Raji (cell line): ENCODE data around the gene TRAP1.

Experiments used
- POLR2A ChIP-seq: IDR thresholded peaks from 2 replicates; pipeline ENCODE4 v1.6.1; 2011; ENCODE audit warnings: low read depth, low read length, control low read depth; ENCODE audit not compliant: insufficient read depth

Gene TRAP1

GRCh38 chr16:3672571-3673041 is 44.7 kb downstream of the TRAP1 start:
- TF ChIP-seq POLR2A: no peak

- no peak for TF ChIP-seq POLR2A
Measured at GRCh38 chr16:3671424-3671823, 45.9 kb downstream of the TRAP1 start.

- no peak for TF ChIP-seq POLR2A
Measured at GRCh38 chr16:3670711-3671110, 46.6 kb downstream of the TRAP1 start.

DNA sequence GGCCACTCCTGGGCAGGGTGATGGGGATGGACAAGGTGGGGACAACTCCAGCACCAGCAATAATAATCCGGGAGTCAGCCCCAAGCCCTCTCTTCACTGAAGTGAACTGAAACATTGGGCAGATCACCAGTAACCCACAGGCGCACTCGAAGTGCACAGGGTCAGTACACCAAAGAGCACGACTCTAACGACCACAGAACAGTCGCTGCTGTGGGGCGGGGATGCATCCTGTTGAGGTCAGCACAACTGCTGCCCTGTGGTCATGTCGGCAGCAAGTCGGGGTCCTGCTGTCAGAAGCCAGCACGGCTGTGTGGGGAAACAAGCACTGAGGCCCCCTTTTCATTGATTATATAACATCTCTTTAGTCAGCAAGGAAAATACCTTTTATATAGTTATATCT is 48.2 kb downstream of the TRAP1 start:
- no peak for TF ChIP-seq POLR2A

- no peak for TF ChIP-seq POLR2A
Measured at GRCh38 chr16:3668626-3669025, 48.7 kb downstream of the TRAP1 start.

DNA sequence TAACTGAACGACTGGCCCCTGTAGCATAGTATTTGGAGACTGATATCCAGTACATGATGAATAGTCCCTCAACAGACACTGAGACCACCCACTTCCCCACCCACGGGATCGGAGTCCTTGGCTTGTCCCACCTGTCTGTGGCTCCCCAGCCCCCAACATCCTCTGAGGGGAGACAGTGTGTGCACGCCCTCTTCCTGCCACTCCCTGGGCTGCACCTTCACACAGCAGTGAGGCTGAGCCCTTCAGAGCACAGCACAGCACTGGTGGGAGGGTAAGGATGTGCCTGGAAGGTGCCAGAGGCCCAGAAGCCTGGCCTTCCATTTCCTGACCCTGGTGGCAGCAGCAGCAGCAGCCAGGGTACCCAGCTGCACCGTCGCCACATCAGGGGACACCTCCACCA is 51.8 kb downstream of the TRAP1 start:
- TF ChIP-seq POLR2A: no peak

GRCh38 chr16:3664187-3664896 is 53.0 kb downstream of the TRAP1 start:
- no peak for TF ChIP-seq POLR2A

- TF ChIP-seq POLR2A: no peak
Measured at GRCh38 chr16:3662601-3663000, 54.7 kb downstream of the TRAP1 start.

DNA sequence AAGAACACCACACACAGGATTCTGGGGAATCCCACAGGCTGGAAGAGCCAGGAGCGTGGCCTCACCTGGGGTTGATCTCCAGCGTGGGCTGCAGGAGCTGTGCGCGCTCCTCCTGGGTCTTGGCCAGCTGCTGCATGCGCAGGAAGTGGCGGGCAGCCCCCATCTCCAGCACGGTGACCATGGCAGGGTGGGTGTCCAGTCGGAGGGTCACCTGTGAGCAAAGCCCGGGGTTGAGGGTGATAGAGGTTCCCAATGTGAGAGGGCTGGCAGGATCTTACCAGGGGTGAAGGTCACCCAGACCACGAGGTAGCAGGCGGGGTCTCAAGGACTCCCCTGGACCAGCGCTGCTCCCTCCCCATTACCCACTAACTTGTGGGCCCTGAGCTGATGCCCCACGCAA is 55.4 kb downstream of the TRAP1 start:
- TF ChIP-seq POLR2A: no peak

DNA sequence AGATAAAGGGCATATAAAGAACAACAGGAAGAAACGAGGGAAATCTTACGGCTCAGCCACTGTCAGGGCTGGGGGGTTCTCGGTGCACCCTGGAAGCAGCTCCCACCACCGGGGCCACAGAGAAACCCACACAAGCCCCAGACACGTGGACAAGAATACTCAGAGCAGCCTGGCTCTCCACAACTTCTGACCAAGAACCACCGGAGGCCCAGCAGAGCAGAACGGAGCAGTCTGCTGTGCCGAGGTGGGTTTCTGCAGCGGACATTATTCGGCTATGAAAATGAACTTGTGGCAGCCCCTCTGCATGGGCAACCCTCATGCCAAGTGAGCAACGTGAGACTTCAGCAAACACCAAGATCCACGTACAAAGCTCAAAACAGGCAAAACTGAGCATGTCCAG is 56.0 kb downstream of the TRAP1 start:
- TF ChIP-seq POLR2A: no peak

DNA sequence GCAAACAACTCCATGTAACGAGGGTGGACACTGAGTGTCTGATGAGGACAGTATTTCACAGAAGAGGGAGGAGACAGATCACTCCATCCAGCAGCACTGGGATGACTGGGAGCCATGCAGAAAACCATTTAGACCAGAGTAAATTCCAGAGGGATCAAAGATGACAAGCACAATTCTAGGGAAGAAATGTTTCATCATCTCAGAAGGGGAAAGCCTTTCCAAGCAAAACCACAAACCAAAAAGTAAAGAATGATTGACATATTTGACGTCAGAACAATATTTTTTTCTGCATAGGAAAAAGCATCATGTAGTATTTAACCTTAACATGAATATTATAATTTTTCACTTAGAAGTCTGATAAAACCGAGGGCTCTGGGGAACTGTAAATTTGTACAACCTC is 58.1 kb downstream of the TRAP1 start:
- no peak for TF ChIP-seq POLR2A

DNA sequence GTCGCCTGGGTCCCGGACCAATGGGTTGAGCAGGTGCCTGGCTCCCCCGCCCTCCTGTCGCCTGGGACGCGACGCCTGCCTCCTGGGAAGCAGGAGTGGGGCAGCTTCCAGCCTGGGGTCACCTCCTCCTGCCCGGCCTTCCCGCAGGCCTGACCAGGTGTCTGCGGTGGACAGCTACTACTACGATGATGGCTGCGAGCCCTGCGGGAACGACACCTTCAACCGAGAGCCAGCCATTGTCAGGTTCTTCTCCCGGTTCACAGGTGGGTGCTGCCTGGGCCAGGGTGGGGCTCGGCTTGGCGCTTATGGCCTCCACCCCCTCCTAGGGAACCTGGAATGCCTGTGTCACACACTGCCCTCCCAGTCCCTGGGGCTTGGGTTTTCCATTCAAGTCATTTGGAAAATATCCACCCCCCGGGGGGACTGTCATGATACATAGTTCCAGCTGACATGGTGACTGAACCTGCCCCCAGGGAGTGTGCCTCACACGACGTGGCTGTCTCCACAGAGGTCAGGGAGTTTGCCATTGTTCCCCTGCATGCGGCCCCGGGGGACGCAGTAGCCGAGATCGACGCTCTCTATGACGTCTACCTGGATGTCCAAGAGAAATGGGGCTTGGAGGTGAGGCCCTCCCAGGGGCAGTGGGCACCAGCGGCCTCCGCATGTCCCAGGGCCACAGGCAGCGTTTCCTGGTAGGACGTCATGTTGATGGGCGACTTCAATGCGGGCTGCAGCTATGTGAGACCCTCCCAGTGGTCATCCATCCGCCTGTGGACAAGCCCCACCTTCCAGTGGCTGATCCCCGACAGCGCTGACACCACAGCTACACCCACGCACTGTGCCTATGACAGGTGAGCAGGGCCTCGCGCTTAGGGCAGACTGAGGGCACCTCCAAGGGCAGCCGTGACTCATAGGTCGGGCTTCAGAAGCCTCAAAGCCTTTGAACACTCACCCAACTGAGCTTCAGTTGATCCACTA is 60.5 kb downstream of the TRAP1 start:
- no peak for TF ChIP-seq POLR2A

DNA sequence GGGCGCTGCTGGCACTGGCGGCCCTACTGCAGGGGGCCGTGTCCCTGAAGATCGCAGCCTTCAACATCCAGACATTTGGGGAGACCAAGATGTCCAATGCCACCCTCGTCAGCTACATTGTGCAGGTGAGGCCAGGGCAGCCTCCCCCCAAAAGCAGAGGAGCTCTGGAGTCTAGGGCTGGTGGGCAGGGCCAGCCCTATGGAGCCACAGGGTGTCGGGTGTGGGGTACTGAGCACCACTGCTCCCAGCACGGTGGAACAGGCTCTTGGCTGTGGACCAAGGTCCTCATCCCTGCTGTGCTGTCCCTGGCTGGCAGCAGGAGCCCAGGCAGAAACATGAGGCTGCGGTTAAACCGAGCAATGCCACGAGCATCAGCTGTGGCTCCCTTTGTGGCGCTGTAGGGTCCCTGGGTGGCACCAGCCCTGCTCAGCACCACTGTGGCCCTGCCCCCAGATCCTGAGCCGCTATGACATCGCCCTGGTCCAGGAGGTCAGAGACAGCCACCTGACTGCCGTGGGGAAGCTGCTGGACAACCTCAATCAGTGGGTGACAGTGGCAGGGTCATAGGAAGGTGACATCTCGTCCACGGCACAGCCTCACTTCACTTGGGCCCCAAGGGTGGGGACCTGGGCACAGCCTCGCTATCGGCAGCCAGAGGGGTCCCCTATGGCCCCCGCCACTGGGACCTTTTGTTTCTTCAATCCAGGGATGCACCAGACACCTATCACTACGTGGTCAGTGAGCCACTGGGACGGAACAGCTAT is 61.7 kb downstream of the TRAP1 start:
- TF ChIP-seq POLR2A: no peak

DNA sequence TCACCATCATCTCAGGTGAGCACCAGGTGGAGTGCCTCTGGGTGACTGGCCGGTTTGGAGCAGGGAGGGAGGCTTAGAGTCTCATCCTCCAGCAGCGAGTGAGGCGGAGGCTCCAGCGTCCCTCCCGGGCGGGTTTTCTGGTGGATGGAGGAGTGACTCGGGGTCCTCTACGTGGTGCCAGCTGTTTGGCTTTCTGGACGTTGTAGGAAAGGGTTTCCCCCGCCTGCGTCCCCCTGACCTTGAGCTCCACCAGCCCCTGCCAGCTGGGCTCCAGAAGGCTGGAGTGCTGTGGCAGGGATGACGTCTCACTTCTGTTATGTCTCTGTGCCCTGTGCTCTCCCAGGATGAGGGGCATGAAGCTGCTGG is 62.3 kb downstream of the TRAP1 start:
- TF ChIP-seq POLR2A: no peak

- TF ChIP-seq POLR2A: 0 out of 2 replicates have a peak, but pooled peaks have one; percentile 18
Measured at GRCh38 chr16:3654249-3654991, 62.9 kb downstream of the TRAP1 start, which contains the start of gene DNASE1. Gene DNASE1, plus strand, starts transcription at chr16:3654691. Its CDS starts 683 bp downstream, at chr16:3655374.
